ENCODE measurements around the gene STX16. TPM values are rescaled to one million over a fixed set of nuclear protein-coding genes. Genes with fewer than 3 reads are reported as not detected.

STX16 gene
- total RNA-seq, 1 donor = 34.1 TPM

GRCh38 chr20:58702161-58702510 lies 51.1 kb downstream of the STX16 start:
- no peak overlapping the region for H3K4me3 ChIP-seq (ENCODE audit: low read depth, low read length)
- TF ChIP-seq CTCF (IDR thresholded peaks at IDR 0.05; ENCODE audit: insufficient read depth, low read depth, low read length) = no peak
- DNase-seq (ENCODE audit: low read depth) = no peak

GRCh38 chr20:58702859-58703648 lies 52.0 kb downstream of the STX16 start:
- TF ChIP-seq CTCF (IDR thresholded peaks at IDR 0.05; ENCODE audit: insufficient read depth, low read depth, low read length) = peak; percentile 36
- DNase-seq (ENCODE audit: low read depth) = no peak
- no peak overlapping the region for H3K4me3 ChIP-seq (ENCODE audit: low read depth, low read length)

GRCh38 chr20:58703765-58704371 lies 52.8 kb downstream of the STX16 start:
- DNase-seq (ENCODE audit: low read depth) = no peak
- H3K4me3 ChIP-seq (ENCODE audit: low read depth, low read length) = no peak overlapping the region
- TF ChIP-seq CTCF (IDR thresholded peaks at IDR 0.05; ENCODE audit: insufficient read depth, low read depth, low read length) = no peak

DNA sequence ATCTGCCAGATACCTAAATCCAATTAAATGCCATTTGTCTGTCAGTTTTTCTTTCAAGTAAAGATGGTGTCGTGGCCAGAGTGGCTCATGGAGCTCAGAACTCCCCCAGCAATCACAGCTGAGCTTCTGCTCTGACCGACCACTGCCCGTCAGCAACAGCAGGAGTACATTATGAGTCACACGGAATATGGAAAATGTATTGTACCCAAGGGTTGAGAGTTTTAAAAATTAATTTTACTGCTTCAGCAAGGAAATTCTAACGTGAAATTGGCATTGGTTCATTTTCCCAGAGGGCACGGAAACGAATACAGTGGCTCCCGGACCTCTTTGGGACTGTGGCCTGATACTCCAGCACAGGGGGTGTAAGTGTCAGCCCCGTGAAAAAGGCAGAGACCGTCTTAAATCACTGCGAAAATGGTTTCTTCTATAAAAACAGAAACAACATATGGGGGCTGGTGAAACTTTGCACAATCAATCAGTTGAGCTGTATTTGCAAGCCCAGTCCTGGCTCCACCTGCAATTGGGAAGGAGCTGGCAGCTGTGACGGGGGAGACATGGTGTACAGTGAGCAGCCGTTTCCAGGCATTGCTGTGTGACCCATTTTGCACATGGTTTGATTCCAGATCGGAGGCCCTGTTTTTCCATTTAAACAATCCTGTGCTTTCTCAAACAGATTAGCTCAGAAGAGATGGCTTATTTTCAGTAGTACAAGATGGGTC lies 54.3 kb downstream of the STX16 start:
- no peak for TF ChIP-seq CTCF (IDR thresholded peaks at IDR 0.05; ENCODE audit: insufficient read depth, low read depth, low read length)
- no peak for DNase-seq (ENCODE audit: low read depth)
- H3K4me3 ChIP-seq (ENCODE audit: low read depth, low read length) = no peak overlapping the region

GRCh38 chr20:58706150-58706892 lies 55.2 kb downstream of the STX16 start:
- H3K4me3 ChIP-seq (ENCODE audit: low read depth, low read length) = no peak overlapping the region
- no peak for DNase-seq (ENCODE audit: low read depth)
- no peak for TF ChIP-seq CTCF (IDR thresholded peaks at IDR 0.05; ENCODE audit: insufficient read depth, low read depth, low read length)

DNA sequence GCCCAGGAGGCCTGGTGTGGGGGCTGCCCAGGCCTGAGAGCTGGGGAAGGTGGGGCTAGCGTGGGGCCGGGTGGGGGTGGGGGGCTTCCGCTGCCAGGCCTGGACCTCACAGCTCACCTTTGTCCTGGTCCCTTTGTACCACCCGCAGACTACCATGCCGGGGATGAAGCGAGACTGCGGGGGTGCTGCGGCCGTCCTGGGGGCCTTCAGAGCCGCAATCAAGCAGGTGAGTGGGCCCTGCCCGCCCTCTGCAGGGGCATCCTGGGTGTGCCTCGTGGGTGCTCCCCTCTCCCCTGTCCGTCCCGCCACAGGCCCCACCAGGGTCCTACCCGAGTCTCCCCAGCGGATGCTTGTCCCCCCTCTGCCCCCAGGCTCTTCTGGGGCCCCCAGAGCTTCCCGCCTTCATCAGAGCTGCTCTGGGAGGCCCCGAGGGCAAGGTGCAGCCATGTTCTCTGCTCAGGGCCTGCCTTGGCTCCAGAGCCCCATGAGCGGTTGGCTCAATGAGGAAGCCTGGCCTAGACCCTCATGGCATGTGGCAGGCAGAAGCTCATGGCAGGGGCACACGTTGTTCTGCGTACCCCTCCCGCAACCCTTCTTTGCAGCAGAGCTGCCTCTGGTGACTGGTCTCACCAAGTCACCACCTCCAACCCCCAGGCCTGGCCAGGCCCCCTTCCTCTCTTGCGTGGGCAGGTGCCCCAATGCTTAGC lies 56.0 kb downstream of the STX16 start:
- DNase-seq (ENCODE audit: low read depth) = no peak
- no peak overlapping the region for H3K4me3 ChIP-seq (ENCODE audit: low read depth, low read length)
- TF ChIP-seq CTCF (IDR thresholded peaks at IDR 0.05; ENCODE audit: insufficient read depth, low read depth, low read length) = no peak
